Hepatocyte (in vitro differentiated cells): Measurements from ENCODE around the gene BBS9. TPM values are rescaled to one million over a fixed set of nuclear protein-coding genes. Genes with fewer than 3 reads are reported as not detected.

Source experiments
- DNase-seq: peaks from one replicate; pipeline ENCODE4 v3.0.0-alpha.2; 2016; ENCODE audit warnings: low spot score
- H2AFZ ChIP-seq: fragments of 200-600 bp; sonication (generic); 2 replicates; pipeline ENCODE4 v1.6.0; 2016; ENCODE audit warnings: antibody characterized with exemption, mild to moderate bottlenecking
- H3K27ac ChIP-seq: fragments of 200-600 bp; sonication (generic); 2 replicates; pipeline ENCODE4 v1.5.1; 2016; ENCODE audit warnings: mild to moderate bottlenecking
- H3K27me3 ChIP-seq: fragments of 200-600 bp; sonication (generic); 2 replicates; pipeline ENCODE4 v1.6.1; 2016
- H3K36me3 ChIP-seq: fragments of 200-600 bp; sonication (generic); replicated peaks from 2 replicates; pipeline ENCODE4 v1.5.1; 2016; ENCODE audit warnings: low read depth; ENCODE audit not compliant: insufficient read depth
- H3K4me1 ChIP-seq: fragments of 200-600 bp; sonication (generic); 2 replicates; pipeline ENCODE4 v1.5.1; 2016; ENCODE audit warnings: mild to moderate bottlenecking, moderate library complexity; ENCODE audit not compliant: insufficient read depth
- H3K4me2 ChIP-seq: fragments of 200-600 bp; sonication (generic); 2 replicates; pipeline ENCODE4 v1.6.0; 2016
- H3K4me3 ChIP-seq: fragments of 200-600 bp; sonication (generic); 2 replicates; pipeline ENCODE4 v1.5.1; 2016; ENCODE audit warnings: mild to moderate bottlenecking
- H3K79me2 ChIP-seq: fragments of 200-600 bp; sonication (generic); 2 replicates; pipeline ENCODE4 v1.6.0; 2017; ENCODE audit warnings: mild to moderate bottlenecking
- H3K9me2 ChIP-seq: fragments of 200-600 bp; sonication (generic); replicated peaks from 2 replicates; pipeline ENCODE4 v1.6.0; 2017; ENCODE audit warnings: mild to moderate bottlenecking; ENCODE audit not compliant: insufficient read depth
- H3K9me3 ChIP-seq: fragments of 200-600 bp; sonication (generic); 2 replicates; pipeline ENCODE4 v1.5.1; 2016; ENCODE audit warnings: low read depth, mild to moderate bottlenecking
- H4K20me1 ChIP-seq: fragments of 200-600 bp; sonication (generic); 2 replicates; pipeline ENCODE4 v1.6.0; 2016; ENCODE audit warnings: mild to moderate bottlenecking; ENCODE audit not compliant: insufficient read depth, poor library complexity, severe bottlenecking
- EZH2 ChIP-seq: fragments of 200-600 bp; sonication (generic); IDR thresholded peaks from 2 replicates; pipeline ENCODE4 v1.6.1; 2016; ENCODE audit warnings: antibody characterized with exemption, mild to moderate bottlenecking, borderline replicate concordance
- EZH2phosphoT487 ChIP-seq: fragments of 200-600 bp; sonication (generic); IDR thresholded peaks from one replicate; pipeline ENCODE4 v1.6.1; 2018; ENCODE audit warnings: antibody characterized with exemption, mild to moderate bottlenecking, low read depth, moderate library complexity; ENCODE audit not compliant: unreplicated experiment, severe bottlenecking
- WGBS: methylation state at CpG from one replicate; pipeline ENCODE4 v1.1.6; 2016; ENCODE audit warnings: low lambda C conversion rate; ENCODE audit errors: missing lambda C conversion rate; 5-methylcytosine and 5-hydroxymethylcytosine counted together
- polyA plus RNA-seq: library from polyadenylated mRNA; unstranded; fragments of >200 nt; fragmentation: Nextera tagmentation; extraction: Ambion mirVana; gene quantifications from 2 replicates; pipeline ENCODE4 v1.2.1, GENCODE V29; 2016
- total RNA-seq: library from RNA; depleted of rRNA; stranded (reverse); fragments of >200 nt; gene quantifications from 2 replicates; pipeline ENCODE4 v1.2.3, GENCODE V29; 2014
- TF ChIP-seq, protein P1 (sequence below): fragments of 200-600 bp; sonication (generic); IDR thresholded peaks from 2 replicates; pipeline ENCODE4 v1.5.1; 2016; ENCODE audit warnings: antibody characterized with exemption, mild to moderate bottlenecking; ENCODE audit not compliant: poor library complexity

The BBS9 gene
- total and polyA plus RNA-seq, 2 experiments from 2014 or later = 10.1 to 12.3 TPM

DNA sequence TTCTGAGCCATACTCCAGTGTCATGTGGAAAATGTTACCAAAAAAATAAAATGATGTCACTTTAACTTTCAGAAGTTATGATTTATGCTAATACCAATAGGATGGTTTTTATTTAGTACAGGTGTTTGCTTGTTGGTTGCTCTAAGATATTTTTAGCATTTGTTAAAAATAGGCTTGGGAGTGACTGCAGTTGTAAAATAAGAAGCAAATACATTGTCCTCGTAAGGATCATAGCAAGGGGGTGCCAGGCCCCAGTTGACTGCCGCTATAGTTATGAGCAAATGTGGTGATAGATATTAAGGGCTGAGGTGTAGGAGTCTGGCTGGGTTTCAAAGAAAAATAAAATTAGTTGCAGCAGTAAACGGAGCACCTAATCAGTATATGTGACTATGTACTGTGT is 421.6 kb downstream of the BBS9 start:
- Histone ChIP-seq H3K9me3 (no peaks in the 10 kb centered on the region), H3K9me2 (no peaks in the 10 kb centered on the region), H4K20me1 (no peaks in the 10 kb centered on the region), H3K4me2 (no peak overlapping the region), H3K36me3 (no peaks in the 10 kb centered on the region), H3K4me3 (no peak overlapping the region), H3K79me2 (no peaks in the 10 kb centered on the region), H3K4me1 (no peaks in the 10 kb centered on the region), H3K27me3 (no peaks in the 10 kb centered on the region), H3K27ac (no peak overlapping the region), H2AFZ (no peak overlapping the region)
- DNase-seq = no peak
- no peak for TF ChIP-seq EZH2phosphoT487
- 75% methylated on average over 3 of the region's 3 CpGs for WGBS

DNA sequence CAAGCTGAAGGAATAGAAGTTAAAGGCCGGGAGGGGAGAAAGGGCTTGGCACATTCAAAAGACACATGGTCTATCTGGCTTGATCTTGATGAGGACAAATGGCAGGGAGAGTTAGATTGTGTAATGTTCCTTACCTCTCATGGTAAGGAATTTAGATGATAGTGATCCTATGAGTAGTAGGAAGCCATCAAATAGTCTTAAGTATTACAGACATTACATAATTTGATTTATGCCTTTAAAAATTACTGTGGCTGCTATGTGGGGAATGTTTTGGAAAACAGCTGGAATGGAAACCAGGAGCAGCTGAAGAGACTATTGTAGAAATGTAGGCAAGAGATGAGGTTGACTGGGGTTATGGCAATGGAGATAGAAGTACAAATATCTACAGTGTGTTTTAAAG is 424.7 kb downstream of the BBS9 start:
- no peaks in the 10 kb centered on the region for H3K27me3 ChIP-seq
- H2AFZ ChIP-seq = no peak overlapping the region
- H3K9me2 ChIP-seq = no peaks in the 10 kb centered on the region
- H3K9me3 ChIP-seq = no peaks in the 10 kb centered on the region
- H3K79me2 ChIP-seq = no peaks in the 10 kb centered on the region
- no peaks in the 10 kb centered on the region for H3K36me3 ChIP-seq
- WGBS = 80% methylated on average over 1 of the region's 1 CpG
- no peak for TF ChIP-seq EZH2
- TF ChIP-seq EZH2phosphoT487 = no peak
- TF ChIP-seq, protein P1, sequence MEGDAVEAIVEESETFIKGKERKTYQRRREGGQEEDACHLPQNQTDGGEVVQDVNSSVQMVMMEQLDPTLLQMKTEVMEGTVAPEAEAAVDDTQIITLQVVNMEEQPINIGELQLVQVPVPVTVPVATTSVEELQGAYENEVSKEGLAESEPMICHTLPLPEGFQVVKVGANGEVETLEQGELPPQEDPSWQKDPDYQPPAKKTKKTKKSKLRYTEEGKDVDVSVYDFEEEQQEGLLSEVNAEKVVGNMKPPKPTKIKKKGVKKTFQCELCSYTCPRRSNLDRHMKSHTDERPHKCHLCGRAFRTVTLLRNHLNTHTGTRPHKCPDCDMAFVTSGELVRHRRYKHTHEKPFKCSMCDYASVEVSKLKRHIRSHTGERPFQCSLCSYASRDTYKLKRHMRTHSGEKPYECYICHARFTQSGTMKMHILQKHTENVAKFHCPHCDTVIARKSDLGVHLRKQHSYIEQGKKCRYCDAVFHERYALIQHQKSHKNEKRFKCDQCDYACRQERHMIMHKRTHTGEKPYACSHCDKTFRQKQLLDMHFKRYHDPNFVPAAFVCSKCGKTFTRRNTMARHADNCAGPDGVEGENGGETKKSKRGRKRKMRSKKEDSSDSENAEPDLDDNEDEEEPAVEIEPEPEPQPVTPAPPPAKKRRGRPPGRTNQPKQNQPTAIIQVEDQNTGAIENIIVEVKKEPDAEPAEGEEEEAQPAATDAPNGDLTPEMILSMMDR = no peak
- H3K4me3 ChIP-seq = no peak overlapping the region
- no peak overlapping the region for H3K4me2 ChIP-seq
- no peak overlapping the region for H3K27ac ChIP-seq
- H4K20me1 ChIP-seq = no peaks in the 10 kb centered on the region
- no peak for DNase-seq
- no peaks in the 10 kb centered on the region for H3K4me1 ChIP-seq

DNA sequence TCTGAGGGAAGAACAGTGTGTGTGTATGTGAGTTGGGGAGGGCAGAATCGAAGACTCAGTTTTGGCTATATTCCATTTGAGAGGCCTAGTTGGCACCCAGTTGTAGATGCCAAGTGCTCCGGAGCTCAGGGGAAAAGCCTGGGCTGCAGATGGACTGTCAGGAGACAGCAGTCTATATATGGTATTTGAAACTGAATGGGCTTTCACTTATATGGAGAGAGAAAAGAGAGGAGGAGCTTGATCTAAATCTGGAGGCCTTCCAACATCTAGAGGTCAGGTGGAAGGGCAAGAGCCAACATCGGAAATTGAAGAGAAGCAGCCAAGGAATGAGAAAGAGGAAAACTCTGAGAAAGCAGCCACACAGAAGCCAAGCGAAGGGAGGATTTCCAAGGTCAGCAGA is 425.2 kb downstream of the BBS9 start:
- H2AFZ ChIP-seq = no peak overlapping the region
- WGBS = 95% methylated on average over 4 of the region's 4 CpGs
- no peak overlapping the region for H3K4me3 ChIP-seq
- H3K36me3 ChIP-seq = no peaks in the 10 kb centered on the region
- DNase-seq = no peak
- H3K4me1 ChIP-seq = no peaks in the 10 kb centered on the region
- H3K9me3 ChIP-seq = no peaks in the 10 kb centered on the region
- no peaks in the 10 kb centered on the region for H3K79me2 ChIP-seq
- TF ChIP-seq, protein P1 = no peak
- TF ChIP-seq EZH2 (no peak), EZH2phosphoT487 (no peak)
- H3K27me3 ChIP-seq = no peaks in the 10 kb centered on the region
- no peak overlapping the region for H3K4me2 ChIP-seq
- no peaks in the 10 kb centered on the region for H3K9me2 ChIP-seq
- H4K20me1 ChIP-seq = no peaks in the 10 kb centered on the region
- no peak overlapping the region for H3K27ac ChIP-seq

DNA sequence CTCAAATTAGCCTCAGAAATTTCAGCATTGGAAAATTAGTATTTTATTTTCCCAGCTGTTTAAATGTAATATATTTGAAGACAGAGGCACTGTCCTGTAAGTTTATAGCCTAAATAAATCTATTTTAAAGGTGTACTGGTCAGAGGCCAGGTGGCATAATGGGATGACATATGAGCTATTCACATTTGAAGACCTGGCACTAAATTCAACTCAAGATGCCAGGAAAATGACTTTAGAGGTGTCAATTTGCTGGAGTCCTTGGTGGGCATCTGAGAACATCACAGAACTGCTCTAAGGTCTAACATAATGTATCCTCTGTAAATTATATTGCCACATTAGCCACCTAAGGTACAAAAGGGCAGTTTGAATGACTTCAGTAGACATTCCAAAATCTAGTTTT is 427.1 kb downstream of the BBS9 start:
- no peaks in the 10 kb centered on the region for H3K9me3 ChIP-seq
- no peak overlapping the region for H3K27ac ChIP-seq
- no peaks in the 10 kb centered on the region for H3K9me2 ChIP-seq
- no peaks in the 10 kb centered on the region for H4K20me1 ChIP-seq
- no peak overlapping the region for H3K4me3 ChIP-seq
- H3K27me3 ChIP-seq = no peaks in the 10 kb centered on the region
- no peaks in the 10 kb centered on the region for H3K36me3 ChIP-seq
- TF ChIP-seq EZH2phosphoT487 = no peak
- TF ChIP-seq EZH2 = no peak
- TF ChIP-seq, protein P1 = no peak
- H3K4me2 ChIP-seq = no peak overlapping the region
- H3K79me2 ChIP-seq = no peaks in the 10 kb centered on the region
- no peak for DNase-seq
- no peaks in the 10 kb centered on the region for H3K4me1 ChIP-seq
- no peak overlapping the region for H2AFZ ChIP-seq
